DND-41 (cell line): ENCODE measurements around the gene MAN1A1.

Experiments used
- ATAC-seq: fragments of 200-7000 bp; cut with Tn5 transposase; 3 replicates; pipeline ENCODE4 v1.9.1; 2021; ENCODE audit warnings: low read depth; ENCODE audit not compliant: insufficient read depth
- DNase-seq: peaks from one replicate; pipeline ENCODE4 v3.0.0-alpha.2; 2020
- H2AFZ ChIP-seq: 2 replicates; pipeline ENCODE4 v1.6.0; 2012; ENCODE audit warnings: low read depth, low read length
- H3K27ac ChIP-seq: 2 replicates; pipeline ENCODE4 v1.5.1; 2012; ENCODE audit warnings: low read length, inconsistent platforms
- H3K27me3 ChIP-seq: fragments of 200-600 bp; sonication (generic); 2 replicates; pipeline ENCODE4 v1.6.0; 2012; ENCODE audit warnings: low read length, mild to moderate bottlenecking, inconsistent platforms; ENCODE audit not compliant: insufficient read depth, poor library complexity
- H3K36me3 ChIP-seq: 2 replicates; pipeline ENCODE4 v1.5.1; 2012; ENCODE audit warnings: low read length, inconsistent platforms; ENCODE audit not compliant: insufficient read depth
- H3K4me1 ChIP-seq: 2 replicates; pipeline ENCODE4 v1.5.1; 2012; ENCODE audit warnings: mild to moderate bottlenecking, low read length; ENCODE audit not compliant: insufficient read depth
- H3K4me2 ChIP-seq: 2 replicates; pipeline ENCODE4 v1.6.0; 2012; ENCODE audit warnings: mild to moderate bottlenecking, moderate library complexity, low read length, inconsistent platforms; ENCODE audit not compliant: insufficient read depth
- H3K4me3 ChIP-seq, 2 experiments: fragments of 200-600 bp in 1 of 2; shearing (Covaris generic) in 1 of 2; 2 replicates each; pipeline ENCODE4 v1.5.1; 2012 to 2016; ENCODE audit warnings: inconsistent platforms in 2 of 2, low read length in 2 of 2, mild to moderate bottlenecking in 2 of 2, low read depth in 1 of 2, moderate library complexity in 1 of 2
- H3K79me2 ChIP-seq: 2 replicates; pipeline ENCODE4 v1.6.0; 2012; ENCODE audit warnings: low read length, inconsistent platforms; ENCODE audit not compliant: insufficient read depth
- H3K9ac ChIP-seq: 2 replicates; pipeline ENCODE4 v1.6.0; 2012; ENCODE audit warnings: low read depth, mild to moderate bottlenecking, inconsistent platforms, low read length, moderate library complexity
- H3K9me3 ChIP-seq: 2 replicates; pipeline ENCODE4 v1.5.1; 2012; ENCODE audit warnings: low read length, moderate library complexity, mild to moderate bottlenecking, inconsistent platforms; ENCODE audit not compliant: insufficient read depth, severe bottlenecking
- H4K20me1 ChIP-seq: 2 replicates; pipeline ENCODE4 v1.6.0; 2012; ENCODE audit warnings: low read length; ENCODE audit not compliant: insufficient read depth
- CTCF ChIP-seq: IDR thresholded peaks from 2 replicates; pipeline ENCODE4 v1.5.1; 2012; ENCODE audit warnings: borderline replicate concordance, low read length, moderate library complexity, mild to moderate bottlenecking; ENCODE audit not compliant: poor library complexity, severe bottlenecking; ENCODE audit errors: extremely low read depth
- EZH2 ChIP-seq: IDR thresholded peaks from 3 replicates; pipeline ENCODE4 v1.6.1; 2012; ENCODE audit warnings: borderline replicate concordance, low read depth, mild to moderate bottlenecking, moderate library complexity, low read length, inconsistent platforms; ENCODE audit not compliant: severe bottlenecking

Gene MAN1A1

GRCh38 chr6:119243037-119243436 is 106.5 kb downstream of the MAN1A1 start:
- Histone ChIP-seq H3K9ac (no peak overlapping the region), H3K36me3 (0 out of 2 replicates have a peak, but pooled peaks cover 5% of the 10 kb centered on the region), H4K20me1 (no peaks in the 10 kb centered on the region; the same call in 1 of the 2 replicates), H2AFZ (no peak overlapping the region), H3K9me3 (no peaks in the 10 kb centered on the region), H3K4me3 (no peak overlapping the region), H3K4me1 (no peaks in the 10 kb centered on the region), H3K27ac (no peak overlapping the region), H3K4me2 (no peak overlapping the region), H3K27me3 (no peaks in the 10 kb centered on the region), H3K79me2 (no peaks in the 10 kb centered on the region)
- DNase-seq, result no peak
- TF ChIP-seq CTCF, result no peak
- no peak for TF ChIP-seq EZH2
- no peak for ATAC-seq

- DNase-seq (no peak), ATAC-seq (no peak)
- TF ChIP-seq EZH2 (no peak), CTCF (no peak)
- H3K79me2 ChIP-seq, result no peaks in the 10 kb centered on the region
- no peaks in the 10 kb centered on the region for H3K4me1 ChIP-seq
- no peaks in the 10 kb centered on the region for H3K27me3 ChIP-seq
- H2AFZ ChIP-seq, result no peak overlapping the region
- no peak overlapping the region for H3K4me2 ChIP-seq
- no peak overlapping the region for H3K9ac ChIP-seq
- 0 out of 2 replicates have a peak, but pooled peaks cover 5% of the 10 kb centered on the region for H3K36me3 ChIP-seq
- no peaks in the 10 kb centered on the region for H3K9me3 ChIP-seq
- H3K4me3 ChIP-seq, result no peak overlapping the region
- no peaks in the 10 kb centered on the region; the same call in 1 of the 2 replicates for H4K20me1 ChIP-seq
- no peak overlapping the region for H3K27ac ChIP-seq
Observed at GRCh38 chr6:119241540-119242309, 107.8 kb downstream of the MAN1A1 start.

- H3K79me2 ChIP-seq, result no peaks in the 10 kb centered on the region
- H2AFZ ChIP-seq, result no peak overlapping the region
- H3K27ac ChIP-seq, result no peak overlapping the region
- TF ChIP-seq CTCF (no peak), EZH2 (no peak)
- ATAC-seq (no peak), DNase-seq (no peak)
- H3K9ac ChIP-seq, result no peak overlapping the region
- no peak overlapping the region for H3K4me2 ChIP-seq
- H3K4me3 ChIP-seq, result no peak overlapping the region
- no peaks in the 10 kb centered on the region for H3K9me3 ChIP-seq
- 0 out of 2 replicates have a peak, but pooled peaks cover 1% of the 10 kb centered on the region for H3K36me3 ChIP-seq
- H4K20me1 ChIP-seq, result no peaks in the 10 kb centered on the region; the same call in 1 of the 2 replicates
- no peaks in the 10 kb centered on the region for H3K4me1 ChIP-seq
- H3K27me3 ChIP-seq, result no peaks in the 10 kb centered on the region
Observed at GRCh38 chr6:119241111-119241465, 108.5 kb downstream of the MAN1A1 start.
